ENCODE data around the gene ATXN2. TPM values are rescaled to one million over a fixed set of nuclear protein-coding genes. Genes with fewer than 3 reads are reported as not detected.
"Not testable (repeated sequence)": the region's sequence is repeated elsewhere in the genome, so short reads cannot be mapped to it uniquely, and the experiment has no call there.

ATXN2 gene
- total RNA-seq, 1 donor from 2014 or later: 71.0 TPM

- no peak for DNase-seq (ENCODE audit: low read depth, low spot score)
- Mint-ChIP-seq H3K27me3 (ENCODE audit: low read depth) (no peaks in the 10 kb centered on the region), H3K36me3 (ENCODE audit: low read depth) (no peaks in the 10 kb centered on the region), H3K4me3 (no peak overlapping the region), H3K4me1 (no peaks in the 10 kb centered on the region), H3K9me3 (no peaks in the 10 kb centered on the region), H3K27ac (ENCODE audit: unreplicated experiment) (no peak overlapping the region)
- TF ChIP-seq CTCF (conservative IDR thresholded peaks at IDR 0.05): no peak
Measured at GRCh38 chr12:111626230-111626629, 27.1 kb upstream of the ATXN2 start.

- Mint-ChIP-seq H3K9me3 (no peaks in the 10 kb centered on the region), H3K27ac (ENCODE audit: unreplicated experiment) (no peak overlapping the region), H3K4me3 (no peak overlapping the region), H3K36me3 (ENCODE audit: low read depth) (no peaks in the 10 kb centered on the region), H3K4me1 (no peaks in the 10 kb centered on the region), H3K27me3 (ENCODE audit: low read depth) (no peaks in the 10 kb centered on the region)
- no peak for TF ChIP-seq CTCF (conservative IDR thresholded peaks at IDR 0.05)
- DNase-seq (ENCODE audit: low read depth, low spot score): no peak
Measured at GRCh38 chr12:111624540-111624939, 25.4 kb upstream of the ATXN2 start.

- not testable (repeated sequence) for H3K36me3 Mint-ChIP-seq (ENCODE audit: low read depth); H3K9me3 Mint-ChIP-seq; H3K4me3 Mint-ChIP-seq; H3K27ac Mint-ChIP-seq (ENCODE audit: unreplicated experiment); H3K27me3 Mint-ChIP-seq (ENCODE audit: low read depth); H3K4me1 Mint-ChIP-seq; DNase-seq (ENCODE audit: low read depth, low spot score)
Measured at GRCh38 chr12:111617841-111618240, 18.7 kb upstream of the ATXN2 start.

- Mint-ChIP-seq H3K9me3 (no peaks in the 10 kb centered on the region), H3K4me3 (no peak overlapping the region), H3K27ac (ENCODE audit: unreplicated experiment) (no peak overlapping the region), H3K4me1 (no peaks in the 10 kb centered on the region), H3K27me3 (ENCODE audit: low read depth) (no peaks in the 10 kb centered on the region), H3K36me3 (ENCODE audit: low read depth) (no peaks in the 10 kb centered on the region)
- TF ChIP-seq CTCF (conservative IDR thresholded peaks at IDR 0.05): no peak
- DNase-seq (ENCODE audit: low read depth, low spot score): no peak
Measured at GRCh38 chr12:111616177-111616623, 17.1 kb upstream of the ATXN2 start.

- H3K4me3 Mint-ChIP-seq: no peak overlapping the region
- no peak overlapping the region for H3K27ac Mint-ChIP-seq (ENCODE audit: unreplicated experiment)
- no peaks in the 10 kb centered on the region for H3K27me3 Mint-ChIP-seq (ENCODE audit: low read depth)
- H3K4me1 Mint-ChIP-seq: peaks cover 11% of the 10 kb centered on the region
- no peaks in the 10 kb centered on the region for H3K9me3 Mint-ChIP-seq
- no peak for DNase-seq (ENCODE audit: low read depth, low spot score)
- H3K36me3 Mint-ChIP-seq (ENCODE audit: low read depth): no peaks in the 10 kb centered on the region
- TF ChIP-seq CTCF (conservative IDR thresholded peaks at IDR 0.05): no peak
Measured at GRCh38 chr12:111607239-111607638, 8.1 kb upstream of the ATXN2 start.

- Mint-ChIP-seq H3K4me3 (peak overlapping the region; percentile 44), H3K36me3 (ENCODE audit: low read depth) (no peaks in the 10 kb centered on the region), H3K27ac (ENCODE audit: unreplicated experiment) (no peak overlapping the region), H3K9me3 (no peaks in the 10 kb centered on the region), H3K4me1 (peaks cover 11% of the 10 kb centered on the region), H3K27me3 (ENCODE audit: low read depth) (no peaks in the 10 kb centered on the region)
- no peak for TF ChIP-seq CTCF (conservative IDR thresholded peaks at IDR 0.05)
- no peak for DNase-seq (ENCODE audit: low read depth, low spot score)
Measured at GRCh38 chr12:111606767-111607230, 7.7 kb upstream of the ATXN2 start.

Data from neural crest cell (in vitro differentiated cells).